Middle frontal gyrus (tissue), 1 donor: ENCODE results near the gene IZUMO1.
"Not testable (repeated sequence)": the region's sequence is repeated elsewhere in the genome, so short reads cannot be mapped to it uniquely, and the experiment has no call there.

ENCODE experiments used
- DNase-seq: peaks from one replicate; pipeline ENCODE4 v3.0.0-alpha.2; 2015; ENCODE audit warnings: low spot score; ENCODE audit errors: extremely low spot score

The IZUMO1 gene

GRCh38 chr19:48713864-48714755 lies 32.6 kb downstream of the IZUMO1 start:
- DNase-seq = peak; percentile 96

DNA sequence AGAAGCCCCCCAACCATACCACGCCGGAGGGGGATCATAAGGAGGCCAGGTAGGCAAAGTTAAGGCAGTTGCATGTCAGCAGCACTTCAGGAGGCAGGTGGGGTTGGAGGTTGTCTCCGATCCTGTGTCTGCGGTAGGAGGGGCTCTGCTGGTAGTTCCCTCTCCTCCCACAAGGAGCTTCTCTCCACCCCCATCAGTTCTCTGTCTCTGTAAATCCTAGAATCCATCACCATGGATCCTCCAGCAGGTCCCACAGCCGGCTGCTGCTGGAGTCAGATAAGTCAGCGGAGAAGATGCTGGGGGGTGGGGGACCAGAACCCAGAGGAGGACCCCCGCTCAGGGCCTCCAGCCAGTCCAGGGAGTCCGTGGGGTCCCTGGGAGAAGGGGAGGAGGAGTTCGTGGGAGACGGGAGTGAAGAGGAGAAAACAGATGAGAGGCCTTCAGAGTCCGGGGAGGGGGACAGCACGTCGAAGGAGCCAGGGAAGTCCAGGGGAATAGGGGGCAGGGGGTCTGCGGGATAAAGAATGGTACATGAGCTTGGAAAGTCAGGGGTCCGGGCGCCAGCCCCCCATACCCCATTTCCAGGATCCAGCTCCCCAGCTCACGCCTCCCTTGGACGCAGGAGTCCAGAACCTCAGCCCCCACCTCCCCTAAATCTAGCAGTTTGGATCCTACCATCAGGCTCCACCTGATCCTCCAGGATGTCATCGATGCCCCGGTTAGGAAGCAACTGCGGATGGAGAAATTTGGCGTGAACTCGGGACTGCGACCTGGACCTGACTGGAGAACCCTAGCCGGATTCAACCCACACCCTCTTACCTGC lies 33.5 kb downstream of the IZUMO1 start:
- DNase-seq = no peak

DNA sequence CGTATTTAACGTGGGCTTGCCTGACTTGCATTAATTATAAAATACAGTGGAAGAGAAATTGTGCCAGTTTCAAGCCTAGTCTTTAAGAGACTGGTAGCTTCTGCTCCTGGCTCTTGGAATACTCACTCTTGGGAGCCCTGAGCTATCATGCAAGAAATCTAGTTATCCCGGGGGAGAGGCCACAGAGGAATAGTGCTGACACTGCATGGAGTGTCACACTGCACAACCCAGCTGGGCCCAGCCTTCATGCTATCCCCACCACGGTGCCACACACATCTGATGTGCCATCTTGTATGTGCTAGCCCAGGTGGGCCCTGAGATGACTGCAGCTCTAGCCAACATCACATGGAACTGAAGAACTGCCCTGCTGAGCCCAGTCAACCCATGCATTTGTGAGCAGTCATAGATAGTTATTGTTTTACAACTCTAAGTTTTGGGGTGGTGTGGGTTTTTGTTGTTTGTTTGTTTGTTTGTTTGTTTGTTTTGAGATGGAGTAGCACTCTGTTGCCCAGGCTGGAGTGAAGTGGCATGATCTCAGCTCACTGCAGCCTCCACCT lies 35.5 kb downstream of the IZUMO1 start:
- no peak for DNase-seq

DNA sequence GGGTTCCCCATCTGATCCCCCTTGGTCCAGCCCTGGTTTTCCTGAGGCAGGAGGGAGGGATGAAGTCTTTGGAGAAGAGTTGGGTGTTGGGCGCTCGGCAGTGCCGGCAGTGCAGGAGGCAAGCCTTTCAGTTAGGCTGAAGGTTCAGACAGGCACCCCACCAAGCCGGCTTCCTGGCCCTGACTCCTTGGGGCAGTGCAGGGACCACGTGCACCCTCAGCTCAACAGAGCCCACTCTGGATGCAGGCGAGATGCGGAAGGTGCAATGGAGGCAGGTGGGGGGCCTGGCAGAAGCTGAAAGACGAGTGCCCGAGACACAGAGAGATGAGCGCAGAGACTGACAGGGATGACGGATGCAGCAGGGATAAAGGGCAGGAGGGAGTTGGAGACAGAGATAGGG lies 38.2 kb downstream of the IZUMO1 start:
- DNase-seq = no peak

GRCh38 chr19:48705431-48705830 lies 41.3 kb downstream of the IZUMO1 start:
- no peak for DNase-seq

DNA sequence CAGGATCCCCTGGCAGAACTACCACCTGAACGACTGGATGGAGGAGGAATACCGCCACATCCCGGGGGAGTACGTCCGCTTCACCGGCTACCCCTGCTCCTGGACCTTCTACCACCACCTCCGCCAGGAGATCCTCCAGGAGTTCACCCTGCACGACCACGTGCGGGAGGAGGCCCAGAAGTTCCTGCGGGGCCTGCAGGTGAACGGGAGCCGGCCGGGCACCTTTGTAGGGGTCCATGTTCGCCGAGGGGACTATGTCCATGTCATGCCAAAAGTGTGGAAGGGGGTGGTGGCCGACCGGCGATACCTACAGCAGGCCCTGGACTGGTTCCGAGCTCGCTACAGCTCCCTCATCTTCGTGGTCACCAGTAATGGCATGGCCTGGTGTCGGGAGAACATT lies 43.4 kb downstream of the IZUMO1 start:
- DNase-seq = no peak

GRCh38 chr19:48702701-48703100 lies 44.0 kb downstream of the IZUMO1 start:
- no peak for DNase-seq

DNA sequence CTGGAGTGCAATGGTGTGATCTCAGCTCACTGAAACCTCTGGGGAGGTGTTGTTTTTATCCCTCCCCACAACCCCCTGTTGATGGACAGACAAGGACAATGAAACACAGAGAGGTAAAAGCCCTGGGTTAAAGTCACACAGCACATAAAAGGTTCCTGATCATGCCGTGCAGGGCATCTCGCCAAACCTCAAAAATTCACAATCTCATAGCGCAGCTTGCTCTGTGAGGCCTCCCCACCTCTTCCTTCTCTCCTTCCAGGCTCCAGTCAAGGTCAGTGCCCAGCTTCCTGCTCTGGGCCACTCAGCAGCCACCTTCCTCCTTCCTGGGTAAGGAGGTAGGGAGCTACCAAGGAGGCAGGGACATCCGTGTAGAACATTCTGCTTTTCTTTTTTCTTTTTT lies 48.7 kb downstream of the IZUMO1 start:
- no peak for DNase-seq

DNA sequence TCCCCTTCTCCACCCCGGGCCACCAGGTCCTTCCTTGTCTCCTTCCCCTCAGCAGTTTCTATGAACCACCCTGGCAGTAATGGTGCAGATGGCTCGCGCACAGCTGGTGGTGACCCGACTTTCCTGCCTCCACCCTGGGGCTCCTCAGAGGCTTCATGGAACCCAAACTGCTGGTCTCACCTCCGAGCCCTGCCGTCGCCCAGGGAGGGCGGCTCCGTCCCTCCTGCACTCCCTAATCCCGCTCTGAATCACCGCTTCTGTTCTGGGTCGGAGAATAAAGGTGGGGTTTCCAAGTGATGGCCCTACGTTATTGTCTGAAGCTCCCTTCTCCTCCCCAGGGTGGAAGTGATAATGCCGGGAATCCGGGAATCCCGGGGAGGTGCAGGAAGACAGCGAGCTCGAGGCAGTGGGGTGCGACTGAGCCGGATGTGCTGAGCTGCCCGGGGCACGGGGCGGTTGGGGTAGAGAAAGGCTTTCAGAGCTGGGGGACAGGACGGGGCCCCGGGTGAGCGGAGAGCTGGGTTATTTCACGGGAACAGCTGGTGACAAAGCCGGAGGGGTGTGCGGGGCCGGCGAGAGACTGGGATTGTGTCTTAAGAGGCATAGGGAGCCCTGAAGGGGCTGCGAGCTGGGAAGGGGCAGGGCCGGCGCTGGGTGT lies 50.2 kb downstream of the IZUMO1 start:
- DNase-seq = no peak

- no peak for DNase-seq
Observed at GRCh38 chr19:48695743-48696352, 50.9 kb downstream of the IZUMO1 start, which contains the start of gene FUT2. Gene FUT2, plus strand, starts transcription at chr19:48695971. Its CDS starts 6,986 bp downstream, at chr19:48702957.

DNA sequence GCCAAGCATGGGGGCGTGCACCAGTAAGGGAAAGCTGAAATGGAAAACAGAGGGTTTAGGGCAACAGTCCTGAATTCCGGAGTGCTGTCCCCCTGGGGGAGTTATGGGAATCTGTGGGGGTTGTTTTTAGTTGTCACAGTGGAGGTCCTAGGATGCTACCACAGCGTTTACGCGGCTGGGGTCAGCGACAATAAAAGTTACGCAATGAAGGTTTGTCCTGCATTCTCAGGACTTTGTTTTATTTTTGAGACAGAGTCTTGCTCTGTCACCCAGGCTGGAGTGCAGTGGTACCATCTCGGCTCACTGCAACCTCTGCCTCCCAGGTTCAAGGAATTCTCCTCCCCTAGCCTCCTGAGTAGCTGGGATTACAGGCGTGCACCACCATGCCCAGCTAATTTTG lies 53.1 kb downstream of the IZUMO1 start:
- DNase-seq = not testable (repeated sequence)
